SIG-M5 treated with dmso at 0.1 percent for 504 hours (cell line): ENCODE data around the gene CDH12.
"Not testable (repeated sequence)": the region's sequence is repeated elsewhere in the genome, so short reads cannot be mapped to it uniquely, and the experiment has no call there.

Source experiments
- DNase-seq: peaks from one replicate; lab custom pipeline; 2025; ENCODE audit not compliant: unreplicated experiment; lab: John Stamatoyannopoulos, UW

Gene CDH12

DNA sequence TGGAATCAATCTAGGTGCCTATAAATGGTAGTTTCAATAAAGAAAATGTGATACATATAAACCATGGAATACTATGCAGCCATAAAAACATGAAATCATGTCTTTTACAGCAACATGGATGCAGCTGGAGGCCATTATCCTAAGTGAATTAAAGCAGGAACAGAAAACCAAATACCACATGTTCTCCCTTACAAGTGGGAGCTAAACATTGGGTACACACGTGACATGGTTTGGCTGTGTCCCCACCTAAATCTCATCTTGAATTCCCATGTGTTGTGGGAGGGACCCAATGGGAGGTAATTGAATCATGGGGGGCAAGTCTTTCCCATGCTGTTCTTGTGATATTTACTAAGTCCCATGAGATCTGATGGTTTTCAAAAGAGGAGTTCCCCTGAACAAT is 78.9 kb downstream of the CDH12 start:
- not testable (repeated sequence) for DNase-seq

- no peak for DNase-seq
Observed at GRCh38 chr5:22764736-22765135, 88.4 kb downstream of the CDH12 start.

GRCh38 chr5:22757776-22758175 is 95.4 kb downstream of the CDH12 start:
- no peak for DNase-seq

DNA sequence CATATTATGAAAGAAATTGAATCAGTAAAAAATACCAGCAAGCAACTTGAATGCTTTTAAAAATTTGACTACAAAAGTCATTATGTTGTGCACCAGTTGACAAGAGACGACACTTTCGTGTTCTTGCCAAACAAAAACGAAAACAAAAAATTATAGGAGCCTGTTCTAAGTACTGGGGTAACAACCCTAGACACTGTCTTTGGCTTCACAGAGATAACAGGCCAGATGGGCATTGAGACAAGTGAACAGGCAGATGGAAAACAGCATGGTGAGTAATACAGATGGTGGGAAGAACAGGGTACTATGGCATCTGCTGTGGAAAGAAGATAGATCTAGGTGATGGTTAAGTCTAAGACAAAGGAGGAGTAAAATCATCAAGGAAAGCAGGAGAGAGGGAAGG is 99.0 kb downstream of the CDH12 start:
- no peak for DNase-seq

DNA sequence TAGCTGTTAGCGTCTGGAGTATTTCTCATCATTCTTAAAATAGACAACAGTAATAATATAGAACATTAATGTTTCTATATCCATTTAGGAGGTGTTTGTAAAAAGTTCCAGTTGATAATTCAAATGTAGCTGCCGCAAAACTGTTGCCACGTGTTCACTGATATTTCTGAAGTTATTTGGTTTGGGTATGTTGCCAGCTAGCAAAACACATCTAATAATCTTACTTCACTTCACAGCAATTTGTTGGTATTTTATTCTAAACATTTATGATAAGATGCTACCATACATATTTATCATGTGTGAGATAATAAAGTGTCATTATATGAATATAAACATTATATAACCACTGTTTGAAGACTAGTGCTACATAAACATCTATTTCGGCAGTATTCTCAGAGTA is 101.6 kb downstream of the CDH12 start:
- no peak for DNase-seq

GRCh38 chr5:22736443-22737003 is 116.6 kb downstream of the CDH12 start:
- DNase-seq = no peak

GRCh38 chr5:22734907-22735306 is 118.2 kb downstream of the CDH12 start:
- no peak for DNase-seq

DNA sequence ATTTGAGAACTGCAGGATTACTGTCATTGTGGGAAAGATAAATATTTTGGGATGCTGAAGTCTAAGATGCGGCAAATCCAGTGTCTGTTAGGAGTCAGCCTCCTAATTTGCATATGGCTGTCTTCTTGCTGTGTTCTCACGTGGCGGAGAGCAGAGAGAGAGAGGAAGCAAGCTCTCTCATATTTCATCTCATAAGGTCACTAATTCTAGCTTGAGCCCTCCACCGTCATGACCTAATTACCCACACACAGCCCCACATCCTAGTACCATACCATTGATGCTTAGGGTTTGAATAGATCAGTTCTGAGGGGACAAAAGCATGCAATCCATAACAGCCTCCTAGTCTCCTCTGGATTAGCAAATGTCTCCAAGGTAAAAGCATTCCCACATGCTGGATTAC is 124.5 kb downstream of the CDH12 start:
- no peak for DNase-seq

DNA sequence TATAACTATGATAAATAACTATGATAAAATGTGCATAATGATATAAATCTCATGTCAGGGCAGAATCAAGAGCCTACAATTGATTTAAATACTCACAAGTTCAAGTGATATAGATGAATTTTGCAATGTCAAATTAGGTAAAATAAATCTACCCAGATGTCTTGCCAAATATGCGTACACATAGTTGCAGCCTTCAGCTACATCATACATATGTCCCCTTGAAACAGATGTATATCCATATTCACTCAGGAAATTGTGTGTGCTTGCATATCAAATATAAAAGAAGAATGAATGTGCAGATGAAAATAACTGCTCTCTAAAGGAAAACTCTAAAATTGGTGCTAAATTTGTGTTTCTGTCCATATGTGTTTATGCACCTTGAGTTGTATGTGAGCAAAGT is 130.7 kb downstream of the CDH12 start:
- no peak for DNase-seq

GRCh38 chr5:22722056-22722455 is 131.1 kb downstream of the CDH12 start:
- no peak for DNase-seq

DNA sequence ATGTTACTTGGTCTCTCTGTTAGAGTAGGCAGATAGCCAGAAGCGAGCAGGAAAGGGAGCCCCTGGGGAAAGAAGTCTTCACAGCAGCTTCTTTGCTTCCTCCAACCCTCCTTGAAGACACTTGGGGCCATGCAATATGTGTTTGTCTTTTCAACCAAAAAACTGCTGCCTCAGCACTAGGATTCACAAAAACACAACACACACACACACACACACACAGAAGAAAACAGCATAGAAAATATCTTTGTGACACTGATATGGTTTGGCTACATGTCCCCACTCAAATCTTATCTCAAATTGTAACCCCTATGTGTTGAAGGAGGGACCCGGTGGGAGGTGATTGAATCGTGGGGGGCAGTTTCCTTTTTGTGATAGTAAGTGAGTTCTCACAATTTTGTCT is 133.3 kb downstream of the CDH12 start:
- no peak for DNase-seq

DNA sequence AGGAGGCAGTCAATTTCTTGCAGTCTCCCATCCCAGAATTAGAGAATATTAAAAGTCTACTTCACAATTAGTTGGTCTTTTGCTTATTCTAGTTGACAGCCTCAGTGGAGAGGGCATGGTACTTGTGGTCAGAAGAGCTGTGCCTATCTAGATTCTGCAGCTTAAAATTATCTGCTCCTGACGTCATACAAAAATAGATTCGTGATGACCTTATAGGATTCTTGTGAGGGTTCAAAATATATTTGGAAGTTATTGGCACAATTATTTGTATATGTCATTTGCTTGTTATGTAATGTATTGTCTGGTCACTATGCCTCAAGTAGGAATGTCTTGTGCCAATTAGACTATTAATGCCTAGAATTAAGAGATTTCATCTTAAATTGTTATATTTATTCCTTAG is 142.5 kb downstream of the CDH12 start:
- DNase-seq = no peak

- no peak for DNase-seq
Observed at GRCh38 chr5:22709743-22710142, 143.4 kb downstream of the CDH12 start.

DNA sequence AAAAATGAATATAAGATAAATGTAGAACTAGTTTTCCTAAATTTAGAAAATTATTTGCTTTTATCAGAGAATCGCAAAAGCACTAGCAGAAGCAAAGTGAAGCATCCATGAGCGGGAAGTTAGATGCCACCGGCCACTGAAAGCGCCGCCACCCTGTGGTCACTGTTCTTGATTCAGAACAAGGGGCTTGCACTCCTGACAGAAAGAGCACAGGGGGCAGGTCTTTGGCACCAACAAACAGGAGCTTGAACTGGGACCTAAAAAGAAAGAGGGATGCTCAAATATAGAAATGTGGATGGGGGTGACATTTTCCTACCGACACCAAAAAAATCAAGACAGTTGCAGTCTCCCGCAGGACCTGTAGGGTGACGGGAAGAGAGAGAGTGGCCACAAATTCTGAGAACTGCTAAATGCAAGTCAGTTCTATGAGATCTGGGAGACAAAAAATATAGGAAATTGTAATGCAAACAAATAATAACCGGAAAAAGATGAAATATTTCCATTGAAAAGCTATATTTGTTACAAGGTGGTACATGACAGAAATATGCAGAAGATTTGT is 144.3 kb downstream of the CDH12 start:
- no peak for DNase-seq

- no peak for DNase-seq
Observed at GRCh38 chr5:22706901-22707300, 146.2 kb downstream of the CDH12 start.

GRCh38 chr5:22699319-22699718 is 153.8 kb downstream of the CDH12 start:
- DNase-seq = no peak

DNA sequence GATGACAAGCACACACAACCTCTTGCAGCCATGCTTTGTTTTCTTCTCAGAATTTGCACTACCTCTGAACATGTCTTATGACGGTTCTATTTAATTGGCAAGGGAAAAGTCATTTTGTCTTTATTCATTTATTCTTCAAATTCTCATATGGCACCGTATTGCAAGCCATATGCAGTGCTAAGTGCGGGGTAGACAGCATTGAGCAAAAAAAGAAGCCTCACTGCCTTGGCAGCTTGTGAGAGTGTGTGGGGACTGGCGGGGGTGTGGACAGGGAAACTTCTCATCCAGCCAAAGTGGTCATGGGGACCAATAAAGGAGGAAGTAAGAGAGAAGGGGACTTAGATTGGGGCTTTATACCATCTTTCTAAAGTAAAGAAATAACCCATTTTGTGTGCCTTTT is 160.0 kb downstream of the CDH12 start:
- DNase-seq = no peak

GRCh38 chr5:22683050-22683449 is 170.1 kb downstream of the CDH12 start:
- no peak for DNase-seq

- DNase-seq = no peak
Observed at GRCh38 chr5:22678886-22679285, 174.3 kb downstream of the CDH12 start.

DNA sequence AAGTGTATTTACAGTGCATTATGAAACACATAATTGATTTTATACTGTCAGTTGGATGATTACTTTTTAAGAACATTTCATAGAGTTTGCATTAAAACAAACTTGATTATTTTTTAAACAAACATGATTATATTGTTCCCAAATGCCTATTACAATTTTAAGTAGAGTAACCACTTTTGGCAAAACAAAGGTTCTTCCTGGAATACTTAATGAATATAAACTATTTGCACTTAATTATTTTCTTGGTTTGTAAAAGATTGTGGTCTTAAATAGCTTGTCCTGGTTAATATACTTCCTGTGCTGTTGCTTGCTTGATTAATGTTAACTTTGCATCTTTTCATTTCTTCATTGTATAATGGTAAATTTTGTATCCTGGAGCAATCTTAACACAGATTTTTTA is 180.0 kb downstream of the CDH12 start:
- DNase-seq = no peak

- no peak for DNase-seq
Observed at GRCh38 chr5:22669345-22669744, 183.8 kb downstream of the CDH12 start.

DNA sequence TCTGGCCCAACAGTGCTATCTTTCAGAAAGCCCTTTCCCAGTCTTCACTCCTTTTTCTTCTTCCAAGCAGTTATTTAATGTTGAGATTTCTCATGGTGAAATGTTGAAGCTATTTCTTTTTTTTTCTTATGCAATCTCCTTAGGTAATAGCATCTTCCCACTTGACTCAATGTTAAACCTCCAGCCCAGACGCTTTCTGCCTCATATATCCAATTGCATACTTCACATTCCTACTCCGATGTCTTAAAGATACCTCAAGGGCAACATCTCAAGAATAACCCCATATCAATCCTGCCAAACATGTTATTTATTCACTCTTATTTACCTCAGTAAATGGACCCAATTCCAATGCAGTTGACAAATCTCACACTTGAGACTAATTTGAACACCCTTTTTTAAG is 187.3 kb downstream of the CDH12 start:
- DNase-seq = no peak

GRCh38 chr5:22663134-22663533 is 190.0 kb downstream of the CDH12 start:
- DNase-seq = no peak
